GM12878 (cell line): ENCODE results near the gene DIP2C. TPM values are rescaled to one million over a fixed set of nuclear protein-coding genes. Genes with fewer than 3 reads are reported as not detected.

ENCODE experiments used
- ATAC-seq: fragments of 200-7000 bp; cut with Tn5 transposase; 3 replicates; pipeline ENCODE4 v1.9.1; 2020; ENCODE audit warnings: mild to moderate bottlenecking, moderate library complexity
- BruUV-seq: library from RNA; stranded (reverse); fragments of 400-500 nt; replicated peaks from 2 replicates; lab custom pipeline; 2021; lab: Mats Ljungman, UMichigan
- CTCF ChIA-PET: fragments of 300-600 bp; sonication (Branson Sonifier 250); formaldehyde crosslinking; extraction: SDS; loops from one replicate; lab custom pipeline; 2021; ENCODE audit warnings: inconsistent platforms; lab: Yijun Ruan, JAX
- POLR2A ChIA-PET: fragments of 350-600 bp; formaldehyde crosslinking; extraction: SDS; loops from one replicate; lab custom pipeline; 2021; ENCODE audit warnings: inconsistent platforms; lab: Charles Lee
- RAD21 ChIA-PET: fragments of 300-600 bp; sonication (Branson Sonifier 250); formaldehyde crosslinking; loops from one replicate; lab custom pipeline; 2023; ENCODE audit warnings: antibody characterized with exemption; ENCODE audit not compliant: unreplicated experiment; lab: Charles Lee
- SMC1A ChIA-PET: fragments of 300-600 bp; sonication (Branson Sonifier 250); formaldehyde crosslinking; loops from one replicate; lab custom pipeline; 2023; ENCODE audit not compliant: unreplicated experiment, uncharacterized antibody; lab: Charles Lee
- DNase-seq: peaks from one replicate; pipeline ENCODE4 v3.0.0-alpha.2; 2011; ENCODE audit warnings: low read depth, low spot score
- FAIRE-seq: peaks from 3 replicates; lab custom pipeline; 2011; peaks lifted over from hg19 to GRCh38; lab: Jason Lieb, UNC
- H2AFZ ChIP-seq: 2 replicates; pipeline ENCODE4 v1.6.0; 2011; ENCODE audit warnings: low read depth, low read length, control low read depth; ENCODE audit not compliant: control insufficient read depth
- H3K27ac ChIP-seq: 2 replicates; pipeline ENCODE4 v1.5.1; 2011; ENCODE audit warnings: control low read depth; ENCODE audit not compliant: control insufficient read depth, insufficient read depth
- H3K27me3 ChIP-seq, 2 experiments: replicated peaks in 1 of 2; 2 replicates each; pipeline versions ENCODE4 v1.6.0 to v1.6.1; 2011; ENCODE audit warnings: low read length in 1 of 2; ENCODE audit not compliant: control insufficient read depth in 2 of 2, insufficient read depth in 2 of 2
- H3K36me3 ChIP-seq, 2 experiments: 2 replicates each; pipeline ENCODE4 v1.5.1; 2011; ENCODE audit warnings: low read length in 1 of 2; ENCODE audit not compliant: control insufficient read depth in 2 of 2, insufficient read depth in 2 of 2
- H3K4me1 ChIP-seq: 2 replicates; pipeline ENCODE4 v1.6.1; 2011; ENCODE audit warnings: mild to moderate bottlenecking, low read length, moderate library complexity, mixed read lengths; ENCODE audit not compliant: control insufficient read depth, insufficient read depth
- H3K4me2 ChIP-seq: 2 replicates; pipeline ENCODE4 v1.6.0; 2011; ENCODE audit warnings: control low read depth; ENCODE audit not compliant: control insufficient read depth, insufficient read depth
- H3K4me3 ChIP-seq: fragments of 200-600 bp; sonication (generic); 2 replicates; pipeline ENCODE4 v1.5.1; 2016
- H3K79me2 ChIP-seq: 2 replicates; pipeline ENCODE4 v1.6.0; 2011; ENCODE audit warnings: low read length; ENCODE audit not compliant: control insufficient read depth, insufficient read depth
- H3K9ac ChIP-seq: 2 replicates; pipeline ENCODE4 v1.8.0; 2011; ENCODE audit warnings: low read length, control low read depth, mixed read lengths; ENCODE audit not compliant: control insufficient read depth, insufficient read depth
- H3K9me3 ChIP-seq: replicated peaks from 3 replicates; pipeline ENCODE4 v1.5.1; 2011; ENCODE audit warnings: mild to moderate bottlenecking, low read length; ENCODE audit not compliant: control insufficient read depth, insufficient read depth
- H4K20me1 ChIP-seq: 2 replicates; pipeline ENCODE4 v1.6.0; 2011; ENCODE audit not compliant: control insufficient read depth, insufficient read depth
- DPF2 ChIP-seq: fragments of 450-650 bp; IDR thresholded peaks from 2 replicates; pipeline ENCODE4 v1.6.1; 2017; ENCODE audit warnings: mild to moderate bottlenecking
- EED ChIP-seq: sonication (generic); IDR thresholded peaks from 2 replicates; pipeline ENCODE4 v1.6.1; 2016; ENCODE audit warnings: antibody characterized with exemption, low read depth
- ESRRA ChIP-seq: IDR thresholded peaks from 2 replicates; pipeline ENCODE4 v1.6.1; 2012; ENCODE audit warnings: mild to moderate bottlenecking, low read length, improper control_type of control experiment
- HDAC2 ChIP-seq: fragments of 200-600 bp; sonication (generic); IDR thresholded peaks from 2 replicates; pipeline ENCODE4 v1.6.1; 2017
- NFYB ChIP-seq: IDR thresholded peaks from 2 replicates; pipeline ENCODE4 v1.6.1; 2011; ENCODE audit warnings: low read depth, mild to moderate bottlenecking, low read length, improper control_type of control experiment, moderate library complexity; ENCODE audit not compliant: insufficient read depth
- SIX5 ChIP-seq: IDR thresholded peaks from 2 replicates; pipeline ENCODE4 v1.6.1; 2011; ENCODE audit warnings: mild to moderate bottlenecking, low read depth, low read length, moderate library complexity; ENCODE audit not compliant: severe bottlenecking
- SMAD1 ChIP-seq: fragments of 450-650 bp; IDR thresholded peaks from 2 replicates; pipeline ENCODE4 v1.6.1; 2018; ENCODE audit warnings: mild to moderate bottlenecking, low read depth; ENCODE audit not compliant: partially characterized antibody
- SMC3 ChIP-seq: IDR thresholded peaks from 2 replicates; pipeline ENCODE4 v1.6.1; 2011; ENCODE audit warnings: low read length, improper control_type of control experiment, borderline replicate concordance
- SRF ChIP-seq, 2 experiments: IDR thresholded peaks; 2 replicates each; pipeline ENCODE4 v1.6.1; 2011; ENCODE audit warnings: low read depth in 2 of 2, low read length in 2 of 2, mild to moderate bottlenecking in 1 of 2, moderate library complexity in 1 of 2
- TCF7 ChIP-seq: IDR thresholded peaks from 2 replicates; pipeline ENCODE4 v1.6.1; 2014; ENCODE audit warnings: antibody characterized with exemption, borderline replicate concordance
- ZNF24 ChIP-seq: fragments of 450-650 bp; IDR thresholded peaks from 2 replicates; pipeline ENCODE4 v1.6.1; 2017; ENCODE audit warnings: antibody characterized with exemption, mild to moderate bottlenecking
- WGBS: methylation state at CpG from one replicate; pipeline ENCODE4 v1.1.6; 2016; ENCODE audit warnings: low lambda C conversion rate; ENCODE audit not compliant: insufficient replicate concordance, insufficient coverage; ENCODE audit errors: missing lambda C conversion rate; 5-methylcytosine and 5-hydroxymethylcytosine counted together
- in situ Hi-C: fragments of 300-500 bp; cut with MboI; formaldehyde crosslinking; loops from 9 replicates; pipeline ENCODE4 v1.14.3; 2018; ENCODE audit warnings: mixed read lengths
- intact Hi-C: fragments of 100-400 bp; cut with micrococcal nuclease; formaldehyde crosslinking; loops from one replicate; pipeline ENCODE4 v1.14.2; 2022; ENCODE audit not compliant: unreplicated experiment
- polyA plus RNA-seq, 11 experiments: library from polyadenylated mRNA; depleted of rRNA in 4 of 11; unstranded in 6 of 11; stranded (reverse) in 5 of 11; fragments of >200 nt; fragmentation: Nextera tagmentation in 4 of 11; fragmentation: Illumina TruSeq in 1 of 11; extraction: Ambion mirVana in 4 of 11; extraction: Trizol in 1 of 11; gene quantifications; 1 replicate in 1 of 11; 2 replicates in 10 of 11; pipeline versions ENCODE4 v1.2.1 to v1.2.3, GENCODE V29; 2011 to 2016; ENCODE audit warnings: inconsistent platforms in 2 of 11, missing spikeins in 2 of 11, low read depth in 1 of 11
- total RNA-seq, 4 experiments: library from RNA; depleted of rRNA in 3 of 4; stranded (reverse); fragments of >200 nt in 3 of 4; fragmentation: Illumina TruSeq in 1 of 4; extraction: Trizol in 1 of 4; gene quantifications; 2 replicates each; pipeline versions ENCODE4 v1.2.1 to v1.2.3, GENCODE V29; 2013 to 2021
- TF ChIP-seq, protein P1 (sequence below): fragments of 450-650 bp; IDR thresholded peaks from 2 replicates; pipeline ENCODE4 v1.6.1; 2014; ENCODE audit warnings: mild to moderate bottlenecking
- TF ChIP-seq, protein P2 (sequence below): IDR thresholded peaks from 2 replicates; pipeline ENCODE4 v1.6.1; 2011; ENCODE audit warnings: borderline replicate concordance, low read depth, mild to moderate bottlenecking, moderate library complexity, mixed read lengths, low read length; ENCODE audit not compliant: insufficient read depth; ENCODE audit errors: extremely low read length
- TF ChIP-seq, protein P3 (sequence below), 3 experiments: IDR thresholded peaks in 2 of 3; conservative IDR thresholded peaks in 1 of 3; 2 replicates each; pipeline ENCODE4 v1.5.1; 2011; ENCODE audit warnings: low read depth in 3 of 3, low read length in 3 of 3, mild to moderate bottlenecking in 3 of 3, control low read depth in 2 of 3, moderate library complexity in 2 of 3, inconsistent platforms in 1 of 3, mixed read lengths in 1 of 3; ENCODE audit not compliant: control insufficient read depth in 2 of 3, insufficient read depth in 1 of 3; ENCODE audit errors: extremely low read depth in 1 of 3
- TF ChIP-seq, protein P4 (sequence below): fragments of 450-650 bp; formaldehyde crosslinking; IDR thresholded peaks from 2 replicates; pipeline ENCODE4 v1.4.0; 2020; ENCODE audit warnings: mild to moderate bottlenecking, moderate library complexity

DIP2C gene
- total and polyA plus RNA-seq, 10 of the 15 experiments (the other 5 are each of a cell fraction or from before 2014, with no cell fraction given), result 0.01 to 0.10 (median 0.06) TPM

DNA sequence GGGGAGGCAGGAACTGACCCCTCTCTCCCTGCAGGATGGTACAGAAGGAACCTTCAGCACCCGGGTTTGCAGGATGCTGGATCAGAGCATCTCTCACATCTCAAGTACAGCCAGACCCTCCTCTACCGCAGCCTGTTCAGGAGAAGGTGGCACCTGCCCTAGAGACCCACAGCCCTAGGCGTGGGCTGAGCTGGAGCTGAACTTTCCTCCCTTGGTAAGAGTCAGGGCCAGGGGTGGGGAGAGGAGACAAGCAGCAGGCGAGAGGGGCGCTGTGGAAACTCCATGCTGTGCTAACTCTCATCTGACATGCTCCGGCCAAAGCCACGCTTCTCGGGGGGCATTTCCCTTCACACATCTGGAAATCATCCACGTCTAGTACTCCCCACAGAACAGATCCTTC is 154.4 kb downstream of the DIP2C start:
- Histone ChIP-seq H2AFZ (no peak overlapping the region), H3K36me3 (no peaks in the 10 kb centered on the region), H3K79me2 (no peaks in the 10 kb centered on the region), H3K4me3 (no peak overlapping the region), H3K27ac (no peak overlapping the region), H3K9ac (no peak overlapping the region), H3K9me3 (no peaks in the 10 kb centered on the region), H3K27me3 (peaks cover 0 to 3% of the 10 kb centered on the region in 2 experiments; a peak in 3 of 4 replicates), H4K20me1 (no peaks in the 10 kb centered on the region), H3K4me2 (no peak overlapping the region), H3K4me1 (no peaks in the 10 kb centered on the region)
- in situ Hi-C loops, result no loop called here
- ChIA-PET RAD21 (no interaction called here), CTCF (no interaction called here), SMC1A (no interaction called here), POLR2A (interaction anchor here (0.7 kb wide), 1 partner anchor 138 kb away, joined by 3 read pairs; no protein-coding TSS in a partner anchor)
- 48% methylated on average over 9 of the region's 9 CpGs for WGBS
- intact Hi-C loops, result no loop called here
- TF ChIP-seq, protein P1, sequence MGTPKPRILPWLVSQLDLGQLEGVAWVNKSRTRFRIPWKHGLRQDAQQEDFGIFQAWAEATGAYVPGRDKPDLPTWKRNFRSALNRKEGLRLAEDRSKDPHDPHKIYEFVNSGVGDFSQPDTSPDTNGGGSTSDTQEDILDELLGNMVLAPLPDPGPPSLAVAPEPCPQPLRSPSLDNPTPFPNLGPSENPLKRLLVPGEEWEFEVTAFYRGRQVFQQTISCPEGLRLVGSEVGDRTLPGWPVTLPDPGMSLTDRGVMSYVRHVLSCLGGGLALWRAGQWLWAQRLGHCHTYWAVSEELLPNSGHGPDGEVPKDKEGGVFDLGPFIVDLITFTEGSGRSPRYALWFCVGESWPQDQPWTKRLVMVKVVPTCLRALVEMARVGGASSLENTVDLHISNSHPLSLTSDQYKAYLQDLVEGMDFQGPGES, result no peak
- TF ChIP-seq TCF7 (no peak), ESRRA (no peak), DPF2 (no peak), SRF (IDR thresholded peaks at IDR 0.05; ENCODE audit: low read depth in 2 of 2, low read length in 2 of 2) (no peak), NFYB (no peak), SMC3 (no peak), HDAC2 (no peak), EED (no peak), SIX5 (no peak), SMAD1 (no peak), ZNF24 (no peak)
- TF ChIP-seq, protein P2, sequence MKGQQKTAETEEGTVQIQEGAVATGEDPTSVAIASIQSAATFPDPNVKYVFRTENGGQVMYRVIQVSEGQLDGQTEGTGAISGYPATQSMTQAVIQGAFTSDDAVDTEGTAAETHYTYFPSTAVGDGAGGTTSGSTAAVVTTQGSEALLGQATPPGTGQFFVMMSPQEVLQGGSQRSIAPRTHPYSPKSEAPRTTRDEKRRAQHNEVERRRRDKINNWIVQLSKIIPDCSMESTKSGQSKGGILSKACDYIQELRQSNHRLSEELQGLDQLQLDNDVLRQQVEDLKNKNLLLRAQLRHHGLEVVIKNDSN, result no peak
- TF ChIP-seq, protein P3, sequence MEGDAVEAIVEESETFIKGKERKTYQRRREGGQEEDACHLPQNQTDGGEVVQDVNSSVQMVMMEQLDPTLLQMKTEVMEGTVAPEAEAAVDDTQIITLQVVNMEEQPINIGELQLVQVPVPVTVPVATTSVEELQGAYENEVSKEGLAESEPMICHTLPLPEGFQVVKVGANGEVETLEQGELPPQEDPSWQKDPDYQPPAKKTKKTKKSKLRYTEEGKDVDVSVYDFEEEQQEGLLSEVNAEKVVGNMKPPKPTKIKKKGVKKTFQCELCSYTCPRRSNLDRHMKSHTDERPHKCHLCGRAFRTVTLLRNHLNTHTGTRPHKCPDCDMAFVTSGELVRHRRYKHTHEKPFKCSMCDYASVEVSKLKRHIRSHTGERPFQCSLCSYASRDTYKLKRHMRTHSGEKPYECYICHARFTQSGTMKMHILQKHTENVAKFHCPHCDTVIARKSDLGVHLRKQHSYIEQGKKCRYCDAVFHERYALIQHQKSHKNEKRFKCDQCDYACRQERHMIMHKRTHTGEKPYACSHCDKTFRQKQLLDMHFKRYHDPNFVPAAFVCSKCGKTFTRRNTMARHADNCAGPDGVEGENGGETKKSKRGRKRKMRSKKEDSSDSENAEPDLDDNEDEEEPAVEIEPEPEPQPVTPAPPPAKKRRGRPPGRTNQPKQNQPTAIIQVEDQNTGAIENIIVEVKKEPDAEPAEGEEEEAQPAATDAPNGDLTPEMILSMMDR (IDR thresholded peaks at IDR 0.05 in 2 of 3, conservative IDR thresholded peaks at IDR 0.05 in 1 of 3; ENCODE audit: control insufficient read depth in 2 of 3, extremely low read depth in 1 of 3, insufficient read depth in 1 of 3, low read depth in 3 of 3, low read length in 3 of 3), result no peak
- TF ChIP-seq, protein P4, sequence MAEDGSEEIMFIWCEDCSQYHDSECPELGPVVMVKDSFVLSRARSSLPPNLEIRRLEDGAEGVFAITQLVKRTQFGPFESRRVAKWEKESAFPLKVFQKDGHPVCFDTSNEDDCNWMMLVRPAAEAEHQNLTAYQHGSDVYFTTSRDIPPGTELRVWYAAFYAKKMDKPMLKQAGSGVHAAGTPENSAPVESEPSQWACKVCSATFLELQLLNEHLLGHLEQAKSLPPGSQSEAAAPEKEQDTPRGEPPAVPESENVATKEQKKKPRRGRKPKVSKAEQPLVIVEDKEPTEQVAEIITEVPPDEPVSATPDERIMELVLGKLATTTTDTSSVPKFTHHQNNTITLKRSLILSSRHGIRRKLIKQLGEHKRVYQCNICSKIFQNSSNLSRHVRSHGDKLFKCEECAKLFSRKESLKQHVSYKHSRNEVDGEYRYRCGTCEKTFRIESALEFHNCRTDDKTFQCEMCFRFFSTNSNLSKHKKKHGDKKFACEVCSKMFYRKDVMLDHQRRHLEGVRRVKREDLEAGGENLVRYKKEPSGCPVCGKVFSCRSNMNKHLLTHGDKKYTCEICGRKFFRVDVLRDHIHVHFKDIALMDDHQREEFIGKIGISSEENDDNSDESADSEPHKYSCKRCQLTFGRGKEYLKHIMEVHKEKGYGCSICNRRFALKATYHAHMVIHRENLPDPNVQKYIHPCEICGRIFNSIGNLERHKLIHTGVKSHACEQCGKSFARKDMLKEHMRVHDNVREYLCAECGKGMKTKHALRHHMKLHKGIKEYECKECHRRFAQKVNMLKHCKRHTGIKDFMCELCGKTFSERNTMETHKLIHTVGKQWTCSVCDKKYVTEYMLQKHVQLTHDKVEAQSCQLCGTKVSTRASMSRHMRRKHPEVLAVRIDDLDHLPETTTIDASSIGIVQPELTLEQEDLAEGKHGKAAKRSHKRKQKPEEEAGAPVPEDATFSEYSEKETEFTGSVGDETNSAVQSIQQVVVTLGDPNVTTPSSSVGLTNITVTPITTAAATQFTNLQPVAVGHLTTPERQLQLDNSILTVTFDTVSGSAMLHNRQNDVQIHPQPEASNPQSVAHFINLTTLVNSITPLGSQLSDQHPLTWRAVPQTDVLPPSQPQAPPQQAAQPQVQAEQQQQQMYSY (CRISPR knock-in tag), result no peak
- no peak for FAIRE-seq
- BruUV-seq, result no TSS peak
- ATAC-seq, result no peak
- no peak for DNase-seq
